ENCODE data around the gene ZDHHC12. TPM values are rescaled to one million over a fixed set of nuclear protein-coding genes. Genes with fewer than 3 reads are reported as not detected.

The ZDHHC12 gene
- total and polyA plus RNA-seq, 2 of the 13 experiments (the other 11 are each of a cell fraction or from before 2014, with no cell fraction given): 25.4 to 28.0 TPM

- TF ChIP-seq AKAP8 (CRISPR knock-in tag; IDR thresholded peaks at IDR 0.05): no peak
- peak; percentile 76 for TF ChIP-seq ZNF430 (CRISPR knock-in tag; IDR thresholded peaks at IDR 0.05)
- 0 out of 2 replicates have a peak, but pooled peaks have one; percentile 33 for TF ChIP-seq ZNF788 (CRISPR knock-in tag; IDR thresholded peaks at IDR 0.05; ENCODE audit: borderline replicate concordance)
- TF ChIP-seq ZBTB34 (CRISPR knock-in tag; IDR thresholded peaks at IDR 0.05): no peak
- 0 out of 2 replicates have a peak, but pooled peaks have one; percentile 66 for TF ChIP-seq ZBTB20 (CRISPR knock-in tag; IDR thresholded peaks at IDR 0.05; ENCODE audit: borderline replicate concordance, low read depth)
- TF ChIP-seq REL (CRISPR knock-in tag; conservative IDR thresholded peaks at IDR 0.05): no peak
- TF ChIP-seq ATF7 (IDR thresholded peaks at IDR 0.05): no peak
- no peak for TF ChIP-seq ATF7 (CRISPR knock-in tag; IDR thresholded peaks at IDR 0.05)
- no peak for TF ChIP-seq RBAK (CRISPR knock-in tag; IDR thresholded peaks at IDR 0.05)
- TF ChIP-seq CBX1 (IDR thresholded peaks at IDR 0.05; ENCODE audit: low read depth): peak; percentile 46
- no peak for TF ChIP-seq SMC3 (IDR thresholded peaks at IDR 0.05; ENCODE audit: low read length)
- TF ChIP-seq ZNF280B (CRISPR knock-in tag; IDR thresholded peaks at IDR 0.05; ENCODE audit: borderline replicate concordance): no peak
- TF ChIP-seq YY1 (IDR thresholded peaks at IDR 0.05; ENCODE audit: insufficient read depth, insufficient replicate concordance, low read depth, low read length): peak; percentile 41
- TF ChIP-seq ARNTL (CRISPR knock-in tag; IDR thresholded peaks at IDR 0.05): 0 out of 2 replicates have a peak, but pooled peaks have one; percentile 37
- peak; percentile 84; the same call in 1 of the 2 replicates for TF ChIP-seq ZNF878 (CRISPR knock-in tag; IDR thresholded peaks at IDR 0.05)
- no peak for TF ChIP-seq RXRB (CRISPR knock-in tag; IDR thresholded peaks at IDR 0.05; ENCODE audit: borderline replicate concordance)
- no peak for TF ChIP-seq GTF2F1 (IDR thresholded peaks at IDR 0.05; ENCODE audit: low read length)
- TF ChIP-seq KAT7 (CRISPR knock-in tag; IDR thresholded peaks at IDR 0.05; ENCODE audit: borderline replicate concordance): no peak; the same call in 1 of the 2 replicates
- TF ChIP-seq TAF1 (CRISPR knock-in tag; IDR thresholded peaks at IDR 0.05): peak; percentile 29; the same call in 1 of the 2 replicates
- TF ChIP-seq ZBTB1 (CRISPR knock-in tag; IDR thresholded peaks at IDR 0.05; ENCODE audit: borderline replicate concordance): no peak
- TF ChIP-seq CENPT (CRISPR knock-in tag; IDR thresholded peaks at IDR 0.05; ENCODE audit: low read depth): no peak
- no peak for TF ChIP-seq AKNA (CRISPR knock-in tag; IDR thresholded peaks at IDR 0.05; ENCODE audit: borderline replicate concordance)
- TF ChIP-seq ZNF225 (CRISPR knock-in tag; IDR thresholded peaks at IDR 0.05): no peak
- TF ChIP-seq ZSCAN22 (CRISPR knock-in tag; IDR thresholded peaks at IDR 0.05): no peak
- no peak for TF ChIP-seq MEIS1 (CRISPR knock-in tag; IDR thresholded peaks at IDR 0.05; ENCODE audit: borderline replicate concordance)
These were observed 21.4 kb downstream of the ZDHHC12 start, which contains the start of gene PKN3 (continued) for GRCh38 chr9:128702445-128702948.

All from HepG2 (cell line).